Ishikawa (cell line): ENCODE data around the gene TMEM11.

ENCODE experiments used
- CEBPB ChIP-seq: IDR thresholded peaks from 2 replicates; pipeline ENCODE4 v1.6.1; 2012
- CREB1 ChIP-seq: IDR thresholded peaks from 2 replicates; pipeline ENCODE4 v1.6.1; 2012; ENCODE audit warnings: low read depth
- EGR1 ChIP-seq: IDR thresholded peaks from 2 replicates; pipeline ENCODE4 v1.6.1; 2012
- EP300 ChIP-seq: IDR thresholded peaks from 2 replicates; pipeline ENCODE4 v1.6.1; 2012; ENCODE audit warnings: borderline replicate concordance
- FOXM1 ChIP-seq: IDR thresholded peaks from 2 replicates; pipeline ENCODE4 v1.6.1; 2012; ENCODE audit warnings: low read depth, borderline replicate concordance
- MAX ChIP-seq: IDR thresholded peaks from 2 replicates; pipeline ENCODE4 v1.6.1; 2012
- NFIC ChIP-seq: IDR thresholded peaks from 2 replicates; pipeline ENCODE4 v1.6.1; 2012
- RAD21 ChIP-seq: IDR thresholded peaks from 2 replicates; pipeline ENCODE4 v1.6.1; 2012; ENCODE audit warnings: low read depth
- TAF1 ChIP-seq: IDR thresholded peaks from 2 replicates; pipeline ENCODE4 v1.6.1; 2012; ENCODE audit warnings: low read depth, mild to moderate bottlenecking
- TCF12 ChIP-seq: IDR thresholded peaks from 2 replicates; pipeline ENCODE4 v1.6.1; 2012; ENCODE audit warnings: low read depth
- TEAD4 ChIP-seq: IDR thresholded peaks from 2 replicates; pipeline ENCODE4 v1.6.1; 2012
- USF1 ChIP-seq: IDR thresholded peaks from 2 replicates; pipeline ENCODE4 v1.6.1; 2012
- YY1 ChIP-seq: IDR thresholded peaks from 2 replicates; pipeline ENCODE4 v1.6.1; 2012; ENCODE audit warnings: low read depth
- ZBTB7A ChIP-seq: IDR thresholded peaks from 2 replicates; pipeline ENCODE4 v1.6.1; 2012; ENCODE audit warnings: low read depth
- TF ChIP-seq, protein P1 (sequence below): IDR thresholded peaks from 2 replicates; pipeline ENCODE4 v1.6.1; 2012; ENCODE audit warnings: low read depth, mild to moderate bottlenecking

TMEM11 gene

GRCh38 chr17:21213638-21214014 is 335 bp downstream of the TMEM11 start:
- TF ChIP-seq USF1 (no peak), NFIC (no peak), EGR1 (no peak), TAF1 (no peak), YY1 (no peak), TCF12 (no peak), EP300 (no peak), MAX (no peak), CREB1 (no peak), CEBPB (no peak), RAD21 (no peak), ZBTB7A (no peak), FOXM1 (no peak), TEAD4 (no peak)
- TF ChIP-seq, protein P1, sequence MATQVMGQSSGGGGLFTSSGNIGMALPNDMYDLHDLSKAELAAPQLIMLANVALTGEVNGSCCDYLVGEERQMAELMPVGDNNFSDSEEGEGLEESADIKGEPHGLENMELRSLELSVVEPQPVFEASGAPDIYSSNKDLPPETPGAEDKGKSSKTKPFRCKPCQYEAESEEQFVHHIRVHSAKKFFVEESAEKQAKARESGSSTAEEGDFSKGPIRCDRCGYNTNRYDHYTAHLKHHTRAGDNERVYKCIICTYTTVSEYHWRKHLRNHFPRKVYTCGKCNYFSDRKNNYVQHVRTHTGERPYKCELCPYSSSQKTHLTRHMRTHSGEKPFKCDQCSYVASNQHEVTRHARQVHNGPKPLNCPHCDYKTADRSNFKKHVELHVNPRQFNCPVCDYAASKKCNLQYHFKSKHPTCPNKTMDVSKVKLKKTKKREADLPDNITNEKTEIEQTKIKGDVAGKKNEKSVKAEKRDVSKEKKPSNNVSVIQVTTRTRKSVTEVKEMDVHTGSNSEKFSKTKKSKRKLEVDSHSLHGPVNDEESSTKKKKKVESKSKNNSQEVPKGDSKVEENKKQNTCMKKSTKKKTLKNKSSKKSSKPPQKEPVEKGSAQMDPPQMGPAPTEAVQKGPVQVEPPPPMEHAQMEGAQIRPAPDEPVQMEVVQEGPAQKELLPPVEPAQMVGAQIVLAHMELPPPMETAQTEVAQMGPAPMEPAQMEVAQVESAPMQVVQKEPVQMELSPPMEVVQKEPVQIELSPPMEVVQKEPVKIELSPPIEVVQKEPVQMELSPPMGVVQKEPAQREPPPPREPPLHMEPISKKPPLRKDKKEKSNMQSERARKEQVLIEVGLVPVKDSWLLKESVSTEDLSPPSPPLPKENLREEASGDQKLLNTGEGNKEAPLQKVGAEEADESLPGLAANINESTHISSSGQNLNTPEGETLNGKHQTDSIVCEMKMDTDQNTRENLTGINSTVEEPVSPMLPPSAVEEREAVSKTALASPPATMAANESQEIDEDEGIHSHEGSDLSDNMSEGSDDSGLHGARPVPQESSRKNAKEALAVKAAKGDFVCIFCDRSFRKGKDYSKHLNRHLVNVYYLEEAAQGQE, result no peak

- TF ChIP-seq MAX (no peak), CREB1 (no peak), TCF12 (no peak), ZBTB7A (no peak), TAF1 (no peak), NFIC (no peak), YY1 (no peak), CEBPB (no peak)
These were observed 929 bp downstream of the TMEM11 start for GRCh38 chr17:21212826-21213637.

GRCh38 chr17:21211825-21212479 is 2.0 kb downstream of the TMEM11 start:
- TF ChIP-seq CEBPB, result no peak
- no peak for TF ChIP-seq ZBTB7A
- no peak for TF ChIP-seq FOXM1
- no peak for TF ChIP-seq CREB1
- TF ChIP-seq TAF1, result no peak
- no peak for TF ChIP-seq TCF12
- TF ChIP-seq RAD21, result no peak
- TF ChIP-seq NFIC, result no peak
- no peak for TF ChIP-seq USF1
- TF ChIP-seq, protein P1, result no peak
- no peak for TF ChIP-seq MAX
- no peak for TF ChIP-seq YY1
- no peak for TF ChIP-seq EGR1

DNA sequence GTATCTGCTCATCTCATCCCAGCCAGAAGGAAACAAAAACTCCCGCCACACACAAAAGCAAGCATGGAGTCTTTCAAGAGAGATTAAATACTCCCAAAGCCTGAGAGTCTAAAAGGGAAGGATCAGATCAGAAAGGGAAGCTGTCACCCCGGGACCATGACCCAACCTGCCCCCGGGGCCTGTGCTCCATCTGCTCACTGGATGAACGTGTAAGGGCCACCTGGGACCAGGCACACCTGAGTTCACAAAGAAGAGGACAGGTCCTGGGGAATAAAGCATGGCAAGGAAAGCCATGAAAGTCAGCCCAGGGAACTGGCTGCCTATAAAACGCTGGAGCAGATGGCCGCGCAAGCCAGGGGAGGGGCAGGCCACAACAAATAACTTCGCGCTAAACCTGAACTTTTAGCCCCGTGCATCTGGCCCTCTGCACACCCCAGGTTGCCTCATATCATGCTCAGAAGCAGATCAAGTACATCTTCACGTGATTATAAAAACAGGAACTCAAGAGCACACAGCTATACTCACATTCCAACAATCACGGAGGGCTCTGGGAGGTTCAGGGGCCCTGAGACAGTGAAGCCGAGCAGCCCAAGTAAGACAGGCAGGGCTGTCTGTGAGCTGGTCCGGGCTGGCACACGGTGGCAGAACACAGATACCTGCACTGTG is 3.4 kb downstream of the TMEM11 start:
- TF ChIP-seq CEBPB, result no peak
- TF ChIP-seq, protein P1, result no peak
- no peak for TF ChIP-seq TAF1
- no peak for TF ChIP-seq EGR1
- no peak for TF ChIP-seq TEAD4
